Spleen (tissue), 11 donors: ENCODE measurements around the gene TMEM200C. TPM values are rescaled to one million over a fixed set of nuclear protein-coding genes. Genes with fewer than 3 reads are reported as not detected.

ENCODE experiments used
- DNase-seq: peaks from one replicate; pipeline ENCODE4 v3.0.0-alpha.2; 2020
- H3K27ac ChIP-seq, 8 donors: fragments of 200-600 bp; sonication (generic) in 7 of 8; 1 replicate in 4 of 8; 2 replicates in 4 of 8; pipeline versions ENCODE4 v1.5.0 to v1.8.0; 2016 to 2021; ENCODE audit warnings: inconsistent platforms in 4 of 8, mild to moderate bottlenecking in 4 of 8, moderate library complexity in 1 of 8
- H3K27me3 ChIP-seq, 7 donors: fragments of 200-600 bp; sonication (generic) in 6 of 7; replicated peaks in 1 of 7; 1 replicate in 4 of 7; 2 replicates in 3 of 7; pipeline versions ENCODE4 v1.5.0 to v1.8.0; 2016 to 2021; ENCODE audit warnings: inconsistent platforms in 3 of 7, mild to moderate bottlenecking in 1 of 7
- H3K36me3 ChIP-seq, 6 donors: fragments of 200-600 bp; sonication (generic) in 5 of 6; 1 replicate in 4 of 6; 2 replicates in 2 of 6; pipeline versions ENCODE4 v1.5.0 to v1.8.0; 2016 to 2021; ENCODE audit warnings: inconsistent platforms in 2 of 6
- H3K4me1 ChIP-seq, 6 donors: fragments of 200-600 bp; sonication (generic) in 5 of 6; 1 replicate in 3 of 6; 2 replicates in 3 of 6; pipeline versions ENCODE4 v1.5.0 to v1.8.0; 2016 to 2021; ENCODE audit warnings: inconsistent platforms in 3 of 6
- H3K4me3 ChIP-seq, 8 donors: fragments of 200-600 bp; sonication (generic) in 7 of 8; 1 replicate in 4 of 8; 2 replicates in 4 of 8; pipeline versions ENCODE4 v1.5.0 to v1.8.0; 2016 to 2021; ENCODE audit warnings: inconsistent platforms in 4 of 8, mild to moderate bottlenecking in 4 of 8, moderate library complexity in 2 of 8
- H3K9me3 ChIP-seq, 8 donors: fragments of 200-600 bp; sonication (generic) in 7 of 8; 1 replicate in 4 of 8; 2 replicates in 4 of 8; pipeline versions ENCODE4 v1.5.0 to v1.8.0; 2016 to 2021; ENCODE audit warnings: inconsistent platforms in 4 of 8
- CTCF ChIP-seq, 11 experiments: fragments of 200-600 bp in 7 of 11; fragments of 450-650 bp in 4 of 11; sonication (generic) in 4 of 11; IDR thresholded peaks in 8 of 11; conservative IDR thresholded peaks in 3 of 11; 1 replicate in 7 of 11; 2 replicates in 4 of 11; pipeline versions ENCODE4 v1.4.0 to v1.8.0; 2016 to 2021; ENCODE audit warnings: antibody characterized with exemption in 11 of 11, inconsistent platforms in 4 of 11, mild to moderate bottlenecking in 1 of 11
- POLR2A ChIP-seq, 3 donors: fragments of 450-650 bp; IDR thresholded peaks; one replicate each; pipeline ENCODE4 v1.5.1; 2017; ENCODE audit warnings: antibody characterized with exemption in 3 of 3, mild to moderate bottlenecking in 1 of 3
- POLR2AphosphoS5 ChIP-seq, 3 donors: sonication (generic); formaldehyde crosslinking; IDR thresholded peaks; one replicate each; pipeline ENCODE4 v1.5.1; 2017; ENCODE audit warnings: antibody characterized with exemption in 3 of 3
- WGBS, 5 donors: extraction: QIAGEN DNeasy Blood & Tissue Kit in 3 of 5; methylation state at CpG; one replicate each; pipeline versions ENCODE4 v1.1.5 to v1.1.7; 2013 to 2018; 5-methylcytosine and 5-hydroxymethylcytosine counted together
- intact Hi-C: fragments of 100-400 bp; cut with DNase I; formaldehyde crosslinking; loops from one replicate; pipeline ENCODE4 v1.15.0; 2023; ENCODE audit warnings: low total_unique reads
- polyA plus RNA-seq, 3 donors: library from polyadenylated mRNA; stranded (reverse); fragments of 200-250 nt; gene quantifications; one replicate each; pipeline ENCODE4 v1.2.1, GENCODE V29; 2013
- total RNA-seq, 7 donors: library from RNA; depleted of rRNA in 3 of 7; stranded (reverse); fragments of >200 nt in 3 of 7; fragmentation: NEBNext Ultra II Directional in 4 of 7; extraction: Animal tissue kit (Norgen Biotek cat#: 25700) in 4 of 7; gene quantifications; one replicate each; pipeline versions ENCODE4 v1.1.0 to v1.2.1, GENCODE V29; 2016 to 2021
- donor health status: healthy with polysubstance abuse.
- donor health status: DM: no; HTN: no; CAD: no; lungs with moderate emphysema.
- donor health status: DM: no; HTN: no; CAD: no.
- donor health status: Bipolar disorder and iron deficiency.
- donor health status: healthy.
- donor health status: DM: no; HTN: no; CAD: no.
- donor health status: DM: yes; HTN: yes; CAD: no.

The TMEM200C gene
- total and polyA plus RNA-seq, 10 donors = 0.09 to 2.5 (median 0.93) TPM

- Histone ChIP-seq H3K4me1 (peaks cover 0 to 4% (median 0%) of the 10 kb centered on the region in 6 donors), H3K27ac (no peak overlapping the region), H3K9me3 (no peaks in the 10 kb centered on the region), H3K27me3 (no peaks in the 10 kb centered on the region), H3K36me3 (no peaks in the 10 kb centered on the region), H3K4me3 (no peak overlapping the region)
- TF ChIP-seq CTCF (IDR thresholded peaks at IDR 0.05 in 8 of 11, conservative IDR thresholded peaks at IDR 0.05 in 3 of 11) (no peak), POLR2AphosphoS5 (IDR thresholded peaks at IDR 0.05) (no peak), POLR2A (IDR thresholded peaks at IDR 0.05) (no peak)
- no peak for DNase-seq
- intact Hi-C loops = no loop called here
- 68 to 78% (median 69%) methylated on average over 3 of the region's 3 CpGs for WGBS, 5 donors
Measured at GRCh38 chr18:5941890-5942289, 46.6 kb upstream of the TMEM200C start.

- Histone ChIP-seq H3K27ac (no peak overlapping the region), H3K27me3 (no peaks in the 10 kb centered on the region), H3K9me3 (no peaks in the 10 kb centered on the region), H3K36me3 (no peaks in the 10 kb centered on the region), H3K4me3 (no peak overlapping the region), H3K4me1 (peaks cover 0 to 4% (median 0%) of the 10 kb centered on the region in 6 donors)
- TF ChIP-seq CTCF (IDR thresholded peaks at IDR 0.05 in 8 of 11, conservative IDR thresholded peaks at IDR 0.05 in 3 of 11) (no peak), POLR2A (IDR thresholded peaks at IDR 0.05) (no peak), POLR2AphosphoS5 (IDR thresholded peaks at IDR 0.05) (no peak)
- DNase-seq = no peak
- intact Hi-C loops = no loop called here
- WGBS, 5 donors = 81 to 86% (median 83%) methylated on average over 7 of the region's 7 CpGs
Measured at GRCh38 chr18:5939801-5940667, 44.7 kb upstream of the TMEM200C start.

DNA sequence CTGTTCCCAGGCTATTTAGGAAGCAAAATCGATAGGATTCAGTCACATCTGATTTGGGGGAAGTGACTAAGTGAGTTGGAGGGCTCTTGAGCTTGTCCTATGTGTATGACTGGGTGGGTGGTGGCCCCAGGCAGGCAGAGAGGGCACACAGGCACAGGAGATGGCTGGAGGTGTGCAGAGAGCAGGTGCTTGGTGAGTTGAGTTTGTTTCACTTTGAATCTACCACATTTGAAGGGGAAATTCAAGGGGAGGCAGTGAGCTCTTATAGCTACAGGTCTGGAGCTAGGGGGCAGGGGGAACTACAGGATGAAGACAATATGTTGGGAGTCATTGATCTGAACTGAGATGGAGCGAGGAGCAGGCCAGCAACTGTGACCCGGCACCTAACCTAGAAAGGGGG lies 42.5 kb upstream of the TMEM200C start:
- Histone ChIP-seq H3K27me3 (no peaks in the 10 kb centered on the region), H3K27ac (no peak overlapping the region), H3K36me3 (no peaks in the 10 kb centered on the region), H3K4me3 (no peak overlapping the region), H3K9me3 (no peaks in the 10 kb centered on the region), H3K4me1 (no peaks in the 10 kb centered on the region)
- TF ChIP-seq CTCF (IDR thresholded peaks at IDR 0.05 in 8 of 11, conservative IDR thresholded peaks at IDR 0.05 in 3 of 11) = no peak
- no peak for TF ChIP-seq POLR2AphosphoS5 (IDR thresholded peaks at IDR 0.05)
- no peak for TF ChIP-seq POLR2A (IDR thresholded peaks at IDR 0.05)
- DNase-seq = no peak
- 70 to 89% (median 80%) methylated on average over 3 of the region's 3 CpGs for WGBS, 5 donors
- intact Hi-C loops = no loop called here

DNA sequence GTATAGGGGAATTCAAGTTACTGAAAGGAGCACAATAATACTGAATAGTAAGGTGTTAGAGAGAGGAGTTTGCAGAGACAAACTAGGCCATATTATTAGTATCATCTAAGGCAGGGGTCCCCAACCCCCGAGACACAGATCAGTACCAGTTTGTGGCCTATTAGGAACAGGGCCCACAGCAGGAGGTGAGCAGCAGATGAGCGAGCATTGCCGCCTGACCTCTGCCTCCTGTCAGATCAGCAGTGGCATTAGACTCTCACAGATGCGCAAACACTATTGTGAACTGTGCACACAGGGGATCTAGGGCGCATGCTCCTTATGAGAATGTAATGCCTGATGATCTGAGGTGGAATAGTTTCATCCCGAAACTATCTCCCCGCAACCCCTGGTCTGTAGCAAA lies 41.8 kb upstream of the TMEM200C start:
- no peak for DNase-seq
- Histone ChIP-seq H3K9me3 (no peaks in the 10 kb centered on the region), H3K27ac (no peak overlapping the region), H3K36me3 (no peaks in the 10 kb centered on the region), H3K27me3 (peaks cover 0 to 4% (median 0%) of the 10 kb centered on the region in 7 donors), H3K4me1 (no peaks in the 10 kb centered on the region), H3K4me3 (no peak overlapping the region)
- intact Hi-C loops = no loop called here
- 82 to 94% (median 88%) methylated on average over 7 of the region's 7 CpGs for WGBS, 5 donors
- TF ChIP-seq CTCF (IDR thresholded peaks at IDR 0.05 in 8 of 11, conservative IDR thresholded peaks at IDR 0.05 in 3 of 11) (no peak), POLR2AphosphoS5 (IDR thresholded peaks at IDR 0.05) (no peak), POLR2A (IDR thresholded peaks at IDR 0.05) (no peak)
